ENCODE data around the gene PHACTR1. TPM values are rescaled to one million over a fixed set of nuclear protein-coding genes. Genes with fewer than 3 reads are reported as not detected.
"Not testable (repeated sequence)": the region's sequence is repeated elsewhere in the genome, so short reads cannot be mapped to it uniquely, and the experiment has no call there.

The PHACTR1 gene
- total RNA-seq, 1 donor from 2014 or later, result 0.49 TPM

DNA sequence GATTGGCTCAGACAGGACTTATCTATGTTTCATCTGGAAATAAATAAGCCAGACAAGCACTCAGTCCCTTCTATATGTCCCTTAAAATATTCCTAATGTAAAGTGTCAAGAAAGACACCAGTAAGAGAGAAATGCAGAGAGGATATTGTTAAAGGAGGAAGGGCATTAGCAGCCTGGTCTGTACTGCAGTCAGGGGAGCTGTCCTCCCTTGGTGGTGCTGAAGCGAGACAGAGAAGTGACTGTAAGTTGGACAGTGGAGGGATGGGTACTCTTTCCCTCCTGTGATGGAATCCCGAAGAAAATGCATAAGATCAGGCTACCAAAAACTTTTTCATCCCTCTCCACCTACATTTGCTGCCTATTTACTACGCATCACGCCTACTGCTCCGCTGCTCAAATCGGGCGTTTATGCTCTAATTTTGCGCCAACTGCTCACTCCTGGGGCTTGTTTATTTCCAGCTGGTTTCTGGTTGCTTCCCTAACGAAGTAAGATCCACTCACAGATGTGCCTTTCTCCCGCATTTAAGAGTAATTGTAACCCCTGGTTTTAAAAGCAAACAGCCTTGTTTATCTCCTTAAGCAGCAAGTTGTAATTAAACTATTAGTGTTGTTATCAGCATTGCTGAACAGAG is 35.2 kb downstream of the PHACTR1 start:
- Histone ChIP-seq H3K36me3 (no peaks in the 10 kb centered on the region), H3K27ac (no peak overlapping the region), H3K9me3 (no peaks in the 10 kb centered on the region), H3K27me3 (no peaks in the 10 kb centered on the region), H3K4me1 (peaks cover 13% of the 10 kb centered on the region), H3K4me3 (no peak overlapping the region)
- intact Hi-C loops (cut with DNase I), result no loop called here
- TF ChIP-seq POLR2AphosphoS5 (IDR thresholded peaks at IDR 0.05; ENCODE audit: insufficient read depth in 1 of 2, low read depth in 1 of 2) (no peak), POLR2A (IDR thresholded peaks at IDR 0.05) (no peak)
- TF ChIP-seq, protein P1, sequence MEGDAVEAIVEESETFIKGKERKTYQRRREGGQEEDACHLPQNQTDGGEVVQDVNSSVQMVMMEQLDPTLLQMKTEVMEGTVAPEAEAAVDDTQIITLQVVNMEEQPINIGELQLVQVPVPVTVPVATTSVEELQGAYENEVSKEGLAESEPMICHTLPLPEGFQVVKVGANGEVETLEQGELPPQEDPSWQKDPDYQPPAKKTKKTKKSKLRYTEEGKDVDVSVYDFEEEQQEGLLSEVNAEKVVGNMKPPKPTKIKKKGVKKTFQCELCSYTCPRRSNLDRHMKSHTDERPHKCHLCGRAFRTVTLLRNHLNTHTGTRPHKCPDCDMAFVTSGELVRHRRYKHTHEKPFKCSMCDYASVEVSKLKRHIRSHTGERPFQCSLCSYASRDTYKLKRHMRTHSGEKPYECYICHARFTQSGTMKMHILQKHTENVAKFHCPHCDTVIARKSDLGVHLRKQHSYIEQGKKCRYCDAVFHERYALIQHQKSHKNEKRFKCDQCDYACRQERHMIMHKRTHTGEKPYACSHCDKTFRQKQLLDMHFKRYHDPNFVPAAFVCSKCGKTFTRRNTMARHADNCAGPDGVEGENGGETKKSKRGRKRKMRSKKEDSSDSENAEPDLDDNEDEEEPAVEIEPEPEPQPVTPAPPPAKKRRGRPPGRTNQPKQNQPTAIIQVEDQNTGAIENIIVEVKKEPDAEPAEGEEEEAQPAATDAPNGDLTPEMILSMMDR (IDR thresholded peaks at IDR 0.05), result no peak
- no peak for DNase-seq (ENCODE audit: extremely low spot score in 2 of 2)

DNA sequence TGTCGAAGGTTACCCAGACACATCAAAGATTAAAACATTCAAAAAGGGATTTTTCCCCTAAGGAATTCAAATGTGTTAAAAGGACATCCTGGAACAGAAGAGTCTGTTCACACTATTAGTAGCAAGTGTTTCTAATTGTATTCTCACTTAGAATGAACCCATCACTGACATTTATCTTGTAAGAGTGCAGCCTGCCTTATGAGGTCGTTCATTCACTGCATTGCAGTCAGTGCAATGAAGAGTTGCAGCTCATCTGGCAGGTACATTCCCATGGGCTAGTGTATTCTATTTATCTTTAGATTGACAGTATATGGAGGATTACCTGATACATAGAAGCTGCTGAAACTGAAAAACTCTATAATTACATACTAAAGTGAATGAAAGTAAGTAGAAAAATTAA is 36.5 kb downstream of the PHACTR1 start:
- intact Hi-C loops (cut with DNase I), result no loop called here
- no peaks in the 10 kb centered on the region for H3K36me3 ChIP-seq
- no peak overlapping the region for H3K4me3 ChIP-seq
- no peak for TF ChIP-seq POLR2A (IDR thresholded peaks at IDR 0.05)
- TF ChIP-seq POLR2AphosphoS5 (IDR thresholded peaks at IDR 0.05; ENCODE audit: insufficient read depth in 1 of 2, low read depth in 1 of 2), result no peak
- TF ChIP-seq, protein P1 (IDR thresholded peaks at IDR 0.05), result no peak
- H3K27ac ChIP-seq, result no peak overlapping the region
- H3K4me1 ChIP-seq, result peaks cover 13% of the 10 kb centered on the region
- no peaks in the 10 kb centered on the region for H3K9me3 ChIP-seq
- no peak for DNase-seq (ENCODE audit: extremely low spot score in 2 of 2)
- H3K27me3 ChIP-seq, result no peaks in the 10 kb centered on the region

DNA sequence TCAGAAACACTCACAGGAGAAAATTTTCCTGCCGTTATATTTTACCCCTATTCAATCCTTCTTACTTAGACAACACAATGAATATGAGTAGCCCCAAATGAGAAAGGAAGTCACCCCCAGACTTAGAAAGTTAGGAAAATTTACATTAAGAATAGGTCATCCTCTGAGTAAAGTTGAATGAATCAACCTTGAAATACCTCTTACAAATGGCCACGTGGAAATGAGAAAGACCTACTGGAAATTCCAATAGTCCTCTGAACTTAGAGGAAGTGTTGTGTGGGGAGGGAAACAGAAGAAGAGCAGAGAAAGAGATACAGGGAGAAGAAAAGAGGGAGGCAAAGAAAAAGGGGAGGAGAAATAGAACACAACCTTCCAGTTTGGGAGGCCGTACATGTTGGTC is 43.7 kb downstream of the PHACTR1 start:
- no peak for DNase-seq (ENCODE audit: extremely low spot score in 2 of 2)
- H3K9me3 ChIP-seq, result no peaks in the 10 kb centered on the region
- no peaks in the 10 kb centered on the region for H3K36me3 ChIP-seq
- no peaks in the 10 kb centered on the region for H3K4me1 ChIP-seq
- no peak overlapping the region for H3K27ac ChIP-seq
- intact Hi-C loops (cut with DNase I), result no loop called here
- TF ChIP-seq, protein P1 (IDR thresholded peaks at IDR 0.05), result no peak
- no peak for TF ChIP-seq POLR2AphosphoS5 (IDR thresholded peaks at IDR 0.05; ENCODE audit: insufficient read depth in 1 of 2, low read depth in 1 of 2)
- no peak for TF ChIP-seq POLR2A (IDR thresholded peaks at IDR 0.05)
- no peak overlapping the region for H3K4me3 ChIP-seq
- no peaks in the 10 kb centered on the region for H3K27me3 ChIP-seq

DNA sequence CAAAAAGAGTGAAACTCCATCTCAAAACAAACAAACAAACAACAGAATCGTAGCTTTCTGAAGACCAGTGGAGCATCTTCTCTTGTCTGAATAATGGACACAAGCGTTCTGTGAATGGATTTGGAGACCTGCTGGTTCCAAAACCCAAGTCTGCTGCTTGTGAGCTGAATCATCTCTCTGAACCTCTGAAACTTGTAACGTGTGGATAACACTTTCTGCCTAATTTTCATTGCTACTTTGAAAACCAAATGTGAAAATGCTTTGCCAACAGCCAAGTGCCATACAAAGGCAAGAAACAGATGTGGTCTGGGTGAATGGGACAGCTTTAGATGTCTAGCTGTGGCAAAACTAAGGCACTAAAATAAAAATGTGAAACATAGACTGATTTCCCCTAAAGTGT is 44.3 kb downstream of the PHACTR1 start:
- TF ChIP-seq POLR2AphosphoS5 (IDR thresholded peaks at IDR 0.05; ENCODE audit: insufficient read depth in 1 of 2, low read depth in 1 of 2), result no peak
- TF ChIP-seq, protein P1 (IDR thresholded peaks at IDR 0.05), result no peak
- TF ChIP-seq POLR2A (IDR thresholded peaks at IDR 0.05), result no peak
- Histone ChIP-seq H3K4me3 (no peak overlapping the region), H3K27ac (no peak overlapping the region), H3K27me3 (no peaks in the 10 kb centered on the region), H3K36me3 (no peaks in the 10 kb centered on the region), H3K9me3 (no peaks in the 10 kb centered on the region), H3K4me1 (no peaks in the 10 kb centered on the region)
- intact Hi-C loops (cut with DNase I), result no loop called here
- DNase-seq (ENCODE audit: extremely low spot score in 2 of 2), result no peak

DNA sequence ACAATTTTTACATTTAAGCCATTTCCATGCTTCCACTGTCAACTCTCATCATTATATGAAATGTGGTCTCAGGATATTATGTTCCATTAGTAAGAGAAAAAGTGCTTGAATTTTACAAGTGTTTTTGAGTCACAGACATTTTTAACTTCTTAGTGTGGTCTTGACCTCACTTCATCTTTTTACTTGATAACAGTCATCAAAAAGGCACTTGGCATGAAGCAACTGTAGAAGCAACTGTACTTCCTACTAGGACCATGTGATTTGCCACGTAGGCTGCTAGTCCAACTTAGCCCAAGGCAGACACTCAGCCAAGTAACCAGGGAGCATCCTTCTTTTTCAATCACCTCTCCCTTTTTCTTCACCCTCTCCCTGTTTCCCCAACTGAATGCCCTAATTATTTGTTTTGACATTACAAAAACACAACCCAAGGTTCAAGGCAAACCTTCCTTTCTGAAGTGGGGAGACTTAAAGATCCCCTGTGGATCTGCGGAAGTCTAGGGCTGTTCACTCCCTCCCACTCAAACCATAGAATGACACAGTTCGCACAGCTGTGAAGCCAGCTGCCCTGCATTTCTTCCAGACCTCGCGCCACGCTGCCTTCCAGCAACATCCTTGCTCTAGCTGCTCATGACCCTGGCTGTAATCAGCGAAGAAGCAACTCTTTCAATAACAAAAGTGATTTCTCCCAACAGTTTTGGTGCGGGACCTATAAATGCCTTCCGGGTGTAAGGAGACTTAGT is 45.0 kb downstream of the PHACTR1 start:
- no peak for DNase-seq (ENCODE audit: extremely low spot score in 2 of 2)
- H3K4me3 ChIP-seq, result no peak overlapping the region
- intact Hi-C loops (cut with DNase I), result no loop called here
- no peaks in the 10 kb centered on the region for H3K27me3 ChIP-seq
- H3K4me1 ChIP-seq, result no peaks in the 10 kb centered on the region
- TF ChIP-seq POLR2A (IDR thresholded peaks at IDR 0.05) (no peak), POLR2AphosphoS5 (IDR thresholded peaks at IDR 0.05; ENCODE audit: insufficient read depth in 1 of 2, low read depth in 1 of 2) (no peak)
- TF ChIP-seq, protein P1 (IDR thresholded peaks at IDR 0.05), result no peak
- H3K36me3 ChIP-seq, result no peaks in the 10 kb centered on the region
- no peak overlapping the region for H3K27ac ChIP-seq
- no peaks in the 10 kb centered on the region for H3K9me3 ChIP-seq

DNA sequence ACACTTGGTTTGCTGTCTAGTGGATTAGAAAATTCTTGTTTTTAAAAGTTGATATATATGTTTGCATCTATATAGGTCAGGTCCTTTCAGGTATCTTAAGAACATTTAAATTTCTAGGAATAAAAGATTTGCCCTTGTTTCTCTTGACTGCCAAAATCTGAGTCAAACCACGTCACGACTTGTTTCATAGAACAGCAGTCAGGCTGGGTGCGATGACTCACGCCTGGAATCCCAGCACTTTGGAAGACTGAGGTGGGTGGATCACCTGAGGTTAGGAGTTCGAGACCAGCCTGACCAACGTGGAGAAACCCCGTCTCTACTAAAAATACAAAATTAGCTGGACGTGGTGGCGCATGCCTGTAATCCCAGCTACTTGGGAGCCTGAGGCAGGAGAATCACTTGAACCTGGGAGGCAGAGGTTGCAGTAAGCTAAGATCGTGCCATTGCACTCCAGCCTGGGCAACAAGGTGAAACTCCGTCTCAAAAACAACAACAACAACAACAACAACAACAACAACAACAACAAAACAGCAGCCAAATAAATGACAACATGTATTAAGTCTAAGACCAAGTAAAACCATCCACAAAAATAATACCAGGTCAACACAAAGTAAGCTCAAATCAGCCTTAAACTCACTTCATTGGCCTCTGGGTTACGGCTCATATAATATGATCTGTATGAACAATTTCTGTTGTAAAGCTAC is 46.3 kb downstream of the PHACTR1 start:
- H3K4me3 ChIP-seq; DNase-seq (ENCODE audit: extremely low spot score in 2 of 2); H3K27ac ChIP-seq; H3K9me3 ChIP-seq; H3K27me3 ChIP-seq; intact Hi-C loops (cut with DNase I); H3K4me1 ChIP-seq; H3K36me3 ChIP-seq: not testable (repeated sequence)
